Trophoblast cell (in vitro differentiated cells and primary cell): ENCODE measurements around the gene RETREG1.

Experiments used
- DNase-seq, 2 donors: peaks; one replicate each; pipeline ENCODE4 v3.0.0-alpha.2; 2016
- H2AFZ ChIP-seq: 2 replicates; pipeline ENCODE4 v1.6.1; 2013; ENCODE audit warnings: low read length, moderate library complexity, mild to moderate bottlenecking; ENCODE audit not compliant: insufficient read depth, poor library complexity
- H2AK5ac ChIP-seq: 2 replicates; pipeline ENCODE4 v1.6.1; 2013; ENCODE audit warnings: mild to moderate bottlenecking, low read length
- H2BK120ac ChIP-seq: 2 replicates; pipeline ENCODE4 v1.6.1; 2013; ENCODE audit warnings: low read length, mild to moderate bottlenecking, moderate library complexity; ENCODE audit not compliant: insufficient read depth, poor library complexity
- H2BK12ac ChIP-seq: 2 replicates; pipeline ENCODE4 v1.6.1; 2013; ENCODE audit warnings: mild to moderate bottlenecking, low read length, moderate library complexity
- H2BK5ac ChIP-seq: 2 replicates; pipeline ENCODE4 v1.6.1; 2013; ENCODE audit warnings: low read length, low read depth, moderate library complexity, mild to moderate bottlenecking; ENCODE audit not compliant: poor library complexity
- H3K14ac ChIP-seq: 2 replicates; pipeline ENCODE4 v1.6.1; 2013; ENCODE audit warnings: mild to moderate bottlenecking, low read length
- H3K18ac ChIP-seq: 2 replicates; pipeline ENCODE4 v1.6.1; 2013; ENCODE audit warnings: mild to moderate bottlenecking, low read length
- H3K23ac ChIP-seq: 2 replicates; pipeline ENCODE4 v1.6.1; 2013; ENCODE audit warnings: low read length
- H3K27ac ChIP-seq: 2 replicates; pipeline ENCODE4 v1.5.1; 2013; ENCODE audit warnings: low read depth, mild to moderate bottlenecking, inconsistent platforms, low read length, moderate library complexity
- H3K27me3 ChIP-seq: 2 replicates; pipeline ENCODE4 v1.6.1; 2013; ENCODE audit warnings: inconsistent platforms, mild to moderate bottlenecking, low read length, moderate library complexity; ENCODE audit not compliant: insufficient read depth
- H3K36me3 ChIP-seq, 2 experiments: 1 replicate in 1 of 2; 2 replicates in 1 of 2; pipeline ENCODE4 v1.6.1; 2013; ENCODE audit warnings: low read length in 2 of 2, mild to moderate bottlenecking in 2 of 2, moderate library complexity in 1 of 2; ENCODE audit not compliant: insufficient read depth in 2 of 2, control insufficient read depth in 1 of 2
- H3K4ac ChIP-seq: 2 replicates; pipeline ENCODE4 v1.6.1; 2013; ENCODE audit warnings: low read depth, mild to moderate bottlenecking, low read length, moderate library complexity
- H3K4me1 ChIP-seq, 2 experiments: 1 replicate in 1 of 2; 2 replicates in 1 of 2; pipeline ENCODE4 v1.6.1; 2013; ENCODE audit warnings: low read length in 2 of 2, mild to moderate bottlenecking in 2 of 2, moderate library complexity in 1 of 2; ENCODE audit not compliant: insufficient read depth in 2 of 2, control insufficient read depth in 1 of 2
- H3K4me2 ChIP-seq: 2 replicates; pipeline ENCODE4 v1.6.1; 2013; ENCODE audit warnings: inconsistent platforms, mild to moderate bottlenecking, low read length, moderate library complexity
- H3K4me3 ChIP-seq: 2 replicates; pipeline ENCODE4 v1.5.1; 2013; ENCODE audit warnings: mild to moderate bottlenecking, low read depth, low read length, inconsistent platforms
- H3K79me1 ChIP-seq: one replicate; pipeline ENCODE4 v1.6.1; 2013; ENCODE audit warnings: low read length
- H3K79me2 ChIP-seq: 2 replicates; pipeline ENCODE4 v1.6.1; 2013; ENCODE audit warnings: low read length, mild to moderate bottlenecking; ENCODE audit not compliant: control insufficient read depth, insufficient read depth, poor library complexity
- H3K9ac ChIP-seq: 2 replicates; pipeline ENCODE4 v1.6.1; 2013; ENCODE audit warnings: mild to moderate bottlenecking, low read length
- H3K9me3 ChIP-seq: 2 replicates; pipeline ENCODE4 v1.6.1; 2013; ENCODE audit warnings: low read depth, mild to moderate bottlenecking, control low read depth, inconsistent platforms, low read length; ENCODE audit not compliant: insufficient read depth
- H4K12ac ChIP-seq: 2 replicates; pipeline ENCODE4 v1.6.1; 2013; ENCODE audit warnings: low read depth, mild to moderate bottlenecking, low read length, moderate library complexity
- H4K8ac ChIP-seq: 2 replicates; pipeline ENCODE4 v1.6.1; 2013; ENCODE audit warnings: low read depth, mild to moderate bottlenecking, low read length, moderate library complexity
- H4K91ac ChIP-seq: one replicate; pipeline ENCODE4 v1.6.1; 2013; ENCODE audit warnings: low read depth, mild to moderate bottlenecking, low read length, moderate library complexity
- WGBS: extraction: QIAGEN DNeasy Blood & Tissue Kit; methylation state at CpG from one replicate; pipeline ENCODE4 v1.1.7; 2013; ENCODE audit warnings: missing lambda C conversion rate; ENCODE audit not compliant: insufficient read length, insufficient coverage; ENCODE audit errors: extremely low coverage; 5-methylcytosine and 5-hydroxymethylcytosine counted together

The RETREG1 gene

DNA sequence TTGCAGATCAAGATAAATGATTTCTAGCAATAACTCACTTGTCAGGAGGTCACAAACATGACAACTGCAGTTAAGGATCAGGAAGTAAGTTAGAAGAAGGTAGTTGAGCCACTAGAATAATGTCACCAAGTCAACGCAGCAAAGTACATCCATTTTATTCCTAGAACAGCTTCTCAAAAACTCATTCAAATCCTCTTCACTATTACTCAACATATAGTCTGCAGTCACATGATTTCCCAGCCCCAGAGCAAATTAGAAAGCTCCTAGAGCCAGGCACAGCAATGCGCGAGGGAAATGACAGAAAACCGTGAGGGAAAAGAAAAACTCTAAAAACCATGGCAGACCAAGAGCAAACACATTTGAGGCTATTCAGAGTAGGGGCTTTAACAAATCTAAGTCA lies 101.3 kb downstream of the RETREG1 start:
- no peaks in the 10 kb centered on the region for H3K79me1 ChIP-seq
- H3K9ac ChIP-seq, result no peak overlapping the region
- no peak overlapping the region for H2BK5ac ChIP-seq
- no peak overlapping the region for H2AK5ac ChIP-seq
- H3K27me3 ChIP-seq, result no peaks in the 10 kb centered on the region
- no peaks in the 10 kb centered on the region for H3K79me2 ChIP-seq
- H3K4ac ChIP-seq, result no peak overlapping the region
- H3K4me2 ChIP-seq, result no peak overlapping the region
- no peak overlapping the region for H4K91ac ChIP-seq
- H4K8ac ChIP-seq, result no peak overlapping the region
- no peaks in the 10 kb centered on the region for H3K36me3 ChIP-seq
- H3K4me1 ChIP-seq, result no peaks in the 10 kb centered on the region
- no peak for DNase-seq
- H3K27ac ChIP-seq, result no peak overlapping the region
- peaks cover 1% of the 10 kb centered on the region for H3K9me3 ChIP-seq
- H3K23ac ChIP-seq, result no peak overlapping the region
- no CpG with 5 or more reads among the region's 4 CpGs for WGBS
- no peak overlapping the region for H2AFZ ChIP-seq
- no peak overlapping the region for H3K14ac ChIP-seq
- H3K18ac ChIP-seq, result no peak overlapping the region
- H3K4me3 ChIP-seq, result no peak overlapping the region
- no peak overlapping the region for H4K12ac ChIP-seq
- no peak overlapping the region for H2BK12ac ChIP-seq
- no peak overlapping the region for H2BK120ac ChIP-seq

DNA sequence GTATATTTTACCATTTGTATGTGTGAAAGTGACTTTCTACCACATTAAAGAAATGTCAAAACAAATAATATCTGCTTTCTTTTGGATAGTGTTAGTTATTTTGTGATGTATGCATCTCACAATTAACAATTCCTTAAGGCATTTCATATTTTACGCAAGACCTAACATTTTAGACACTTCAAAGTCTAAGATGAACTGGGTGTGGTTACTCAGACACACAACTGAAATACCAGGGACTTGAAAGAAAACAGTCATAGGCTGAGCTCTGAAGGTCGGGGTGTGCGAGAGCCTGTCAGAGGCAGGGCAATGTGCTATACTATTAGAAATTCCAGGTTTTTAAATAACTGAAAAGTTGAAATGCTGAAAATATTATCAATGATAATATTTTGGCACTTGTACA lies 106.7 kb downstream of the RETREG1 start:
- Histone ChIP-seq H4K91ac (no peak overlapping the region), H4K12ac (no peak overlapping the region), H2AK5ac (no peak overlapping the region), H4K8ac (no peak overlapping the region), H2BK12ac (no peak overlapping the region), H3K9ac (no peak overlapping the region), H3K27ac (no peak overlapping the region), H3K23ac (no peak overlapping the region), H3K4me1 (peaks cover 0 to 3% of the 10 kb centered on the region in 2 experiments), H3K79me1 (no peaks in the 10 kb centered on the region), H2BK120ac (no peak overlapping the region), H3K79me2 (no peaks in the 10 kb centered on the region), H3K36me3 (no peaks in the 10 kb centered on the region), H3K4ac (no peak overlapping the region), H2AFZ (no peak overlapping the region), H3K4me2 (no peak overlapping the region), H3K27me3 (no peaks in the 10 kb centered on the region), H3K18ac (no peak overlapping the region), H3K14ac (no peak overlapping the region), H2BK5ac (no peak overlapping the region), H3K9me3 (peaks cover 1% of the 10 kb centered on the region), H3K4me3 (no peak overlapping the region)
- peak in 1 of 2 donors; percentile 9 for DNase-seq
- no CpG with 5 or more reads among the region's 3 CpGs for WGBS

DNA sequence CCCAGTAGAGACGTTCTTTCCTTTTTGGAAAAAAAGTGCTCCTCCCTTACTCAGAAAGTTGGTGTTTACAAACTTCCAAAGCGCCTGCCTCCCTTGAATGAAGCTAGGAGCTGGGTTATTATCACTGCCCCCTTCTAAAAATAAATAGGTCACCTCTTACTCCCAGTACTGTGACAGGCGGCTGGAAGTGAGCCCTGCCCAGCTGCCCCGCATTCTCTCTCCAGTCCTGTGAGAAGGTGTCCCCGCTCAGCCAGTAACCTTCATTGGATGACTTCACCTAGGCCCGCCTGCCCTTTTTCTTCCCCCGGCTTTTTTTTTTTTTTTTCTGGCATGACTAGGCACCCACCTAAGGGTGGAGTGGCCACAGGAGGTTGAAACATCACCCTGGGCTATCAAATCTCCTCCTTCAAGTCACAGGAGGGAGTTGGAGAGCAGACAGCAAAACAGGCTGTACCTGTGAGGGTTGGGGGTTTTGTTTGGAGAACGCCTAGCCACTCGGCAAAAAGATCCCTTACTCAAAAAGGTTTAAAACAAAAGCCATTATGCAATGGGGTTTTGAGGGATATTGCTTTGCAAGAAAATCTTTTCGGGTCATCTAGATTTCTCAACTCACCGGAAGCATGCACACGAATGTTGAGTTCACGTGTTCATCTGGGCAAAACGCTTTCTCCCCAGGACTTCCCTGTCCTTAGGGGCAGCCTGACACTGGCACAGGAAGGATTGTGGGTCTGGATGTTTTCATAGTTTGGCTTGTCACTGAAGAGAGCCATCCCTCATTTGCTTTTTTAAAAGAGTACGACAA lies 107.9 kb downstream of the RETREG1 start:
- WGBS, result no CpG with 5 or more reads among the region's 15 CpGs
- Histone ChIP-seq H3K36me3 (no peaks in the 10 kb centered on the region), H3K4ac (no peak overlapping the region)

GRCh38 chr5:16507716-16508115 lies 109.1 kb downstream of the RETREG1 start:
- Histone ChIP-seq H3K4me1 (peaks cover 0 to 4% of the 10 kb centered on the region in 2 experiments), H3K4me3 (no peak overlapping the region), H3K14ac (no peak overlapping the region), H3K23ac (no peak overlapping the region), H4K8ac (no peak overlapping the region), H3K79me1 (no peaks in the 10 kb centered on the region), H3K4me2 (no peak overlapping the region), H4K91ac (no peak overlapping the region), H3K9ac (no peak overlapping the region), H2BK5ac (no peak overlapping the region), H2BK120ac (no peak overlapping the region), H2AK5ac (no peak overlapping the region), H2AFZ (no peak overlapping the region), H3K18ac (no peak overlapping the region), H4K12ac (no peak overlapping the region), H3K9me3 (peaks cover 1% of the 10 kb centered on the region), H3K36me3 (no peaks in the 10 kb centered on the region), H3K4ac (no peak overlapping the region), H3K27ac (no peak overlapping the region), H3K79me2 (peaks cover 2% of the 10 kb centered on the region), H3K27me3 (no peaks in the 10 kb centered on the region), H2BK12ac (no peak overlapping the region)
- DNase-seq, result peak in 1 of 2 donors; percentile 24

More for the DNA sequence above, 107.9 kb downstream of the RETREG1 start:
- H2BK5ac ChIP-seq, result no peak overlapping the region
- no peak overlapping the region for H2BK120ac ChIP-seq
- no peak overlapping the region for H3K9ac ChIP-seq
- no peak overlapping the region for H2AK5ac ChIP-seq
- no peak overlapping the region for H3K18ac ChIP-seq
- no peak overlapping the region for H3K23ac ChIP-seq
- H3K14ac ChIP-seq, result no peak overlapping the region
- peak overlapping the region; percentile 44 for H3K27ac ChIP-seq
- H4K8ac ChIP-seq, result no peak overlapping the region
- H4K91ac ChIP-seq, result no peak overlapping the region
- H3K4me1 ChIP-seq, result peaks cover 0 to 3% of the 10 kb centered on the region in 2 experiments
- peak overlapping the region; percentile 45 for H3K4me2 ChIP-seq
- no peak overlapping the region for H2BK12ac ChIP-seq
- DNase-seq, result peak; percentile 34 to 62
- H3K27me3 ChIP-seq, result no peaks in the 10 kb centered on the region
- peaks cover 1% of the 10 kb centered on the region for H3K9me3 ChIP-seq
- H3K79me1 ChIP-seq, result no peaks in the 10 kb centered on the region
- H2AFZ ChIP-seq, result no peak overlapping the region
- H3K79me2 ChIP-seq, result peaks cover 2% of the 10 kb centered on the region
- no peak overlapping the region for H4K12ac ChIP-seq
- H3K4me3 ChIP-seq, result no peak overlapping the region
